Aorta (tissue), 5 donors: ENCODE results near the gene MRRF. TPM values are rescaled to one million over a fixed set of nuclear protein-coding genes. Genes with fewer than 3 reads are reported as not detected.
"Not testable (repeated sequence)": the region's sequence is repeated elsewhere in the genome, so short reads cannot be mapped to it uniquely, and the experiment has no call there.

Experiments
- ATAC-seq: fragments of 200-7000 bp; cut with Tn5 transposase; one replicate; pipeline ENCODE4 v1.9.1; 2022; ENCODE audit warnings: moderate library complexity; ENCODE audit not compliant: low FRiP score
- DNase-seq, 2 donors: peaks; one replicate each; pipeline ENCODE4 v3.0.0-alpha.2; 2020
- H3K27ac ChIP-seq, 2 donors: one replicate each; pipeline ENCODE4 v1.5.1; 2013; ENCODE audit warnings: low read length in 2 of 2, mild to moderate bottlenecking in 2 of 2, moderate library complexity in 2 of 2, control low read depth in 1 of 2, inconsistent platforms in 1 of 2, low read depth in 1 of 2
- H3K27me3 ChIP-seq, 2 donors: one replicate each; pipeline ENCODE4 v1.6.1; 2013; ENCODE audit warnings: control low read depth in 1 of 2, low read length in 1 of 2, mild to moderate bottlenecking in 1 of 2, moderate library complexity in 1 of 2; ENCODE audit not compliant: insufficient read depth in 2 of 2, control insufficient read depth in 1 of 2
- H3K36me3 ChIP-seq, 2 donors: one replicate each; pipeline ENCODE4 v1.6.1; 2013; ENCODE audit warnings: control low read depth in 1 of 2, low read length in 1 of 2, mild to moderate bottlenecking in 1 of 2; ENCODE audit not compliant: insufficient read depth in 2 of 2, control insufficient read depth in 1 of 2
- H3K4me1 ChIP-seq, 2 donors: one replicate each; pipeline ENCODE4 v1.6.1; 2013; ENCODE audit warnings: low read length in 2 of 2, control low read depth in 1 of 2, mild to moderate bottlenecking in 1 of 2, moderate library complexity in 1 of 2; ENCODE audit not compliant: insufficient read depth in 2 of 2, control insufficient read depth in 1 of 2
- H3K4me3 ChIP-seq, 2 donors: one replicate each; pipeline ENCODE4 v1.5.1; 2013; ENCODE audit warnings: low read length in 2 of 2, control low read depth in 1 of 2, mild to moderate bottlenecking in 1 of 2
- H3K9me3 ChIP-seq: one replicate; pipeline ENCODE4 v1.6.1; 2013; ENCODE audit warnings: mild to moderate bottlenecking, low read length; ENCODE audit not compliant: control insufficient read depth
- WGBS, 2 donors: extraction: QIAGEN DNeasy Blood & Tissue Kit; methylation state at CpG; one replicate each; pipeline ENCODE4 v1.1.7; 2013; 5-methylcytosine and 5-hydroxymethylcytosine counted together
- intact Hi-C, 2 donors: fragments of 100-400 bp; cut with DNase I; formaldehyde crosslinking; loops; one replicate each; pipeline versions ENCODE4 v1.14.2 to v1.15.0; 2022
- polyA plus RNA-seq, 2 donors: library from polyadenylated mRNA; stranded (reverse); fragments of 200-250 nt; gene quantifications; one replicate each; pipeline ENCODE4 v1.2.3, GENCODE V29; 2013
- total RNA-seq, 2 donors: library from RNA; stranded (reverse); fragmentation: NEBNext Ultra II Directional; extraction: Animal tissue kit (Norgen Biotek cat#: 25700); gene quantifications; one replicate each; pipeline ENCODE4 v1.2.1, GENCODE V29; 2021
- donor health status: healthy with polysubstance abuse.
- donor health status: Bipolar disorder and iron deficiency.
- donor health status: DM: no; HTN: no; CAD: no.
- donor health status: DM: no; HTN: no; CAD: no.
- donor health status: DM: yes; HTN: yes; CAD: no.

The MRRF gene
- total and polyA plus RNA-seq, 4 donors = 18.7 to 28.7 (median 20.5) TPM

GRCh38 chr9:122314165-122314564 is 49.5 kb downstream of the MRRF start:
- Histone ChIP-seq H3K36me3 (peaks cover 3 to 9% of the 10 kb centered on the region in 2 donors), H3K4me1 (no peaks in the 10 kb centered on the region), H3K9me3 (no peaks in the 10 kb centered on the region), H3K27me3 (no peaks in the 10 kb centered on the region), H3K27ac (no peak overlapping the region), H3K4me3 (no peak overlapping the region)
- DNase-seq = no peak
- intact Hi-C loops = no loop called here
- ATAC-seq = no peak

DNA sequence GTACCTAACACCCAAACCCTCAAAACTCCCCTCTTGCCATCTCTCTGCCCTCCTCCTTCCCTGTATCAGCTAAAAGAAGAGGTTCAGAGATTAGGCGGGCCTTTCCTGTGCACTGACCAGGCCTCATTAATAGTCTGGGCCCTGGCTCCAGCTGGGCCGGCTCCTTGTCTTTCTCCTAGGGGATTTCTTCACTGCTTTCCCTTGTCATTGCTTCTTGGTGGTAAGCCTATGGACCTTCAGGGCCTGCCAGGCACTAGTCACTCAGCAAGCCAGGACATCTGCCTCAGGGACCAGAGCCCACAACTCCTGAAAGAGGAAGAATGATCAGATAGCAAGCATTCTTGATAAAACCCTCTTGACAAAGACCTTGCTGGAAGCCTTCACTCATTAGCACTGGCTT is 50.9 kb downstream of the MRRF start:
- intact Hi-C loops = no loop called here
- ATAC-seq (no peak), DNase-seq (no peak)
- H3K9me3 ChIP-seq = no peaks in the 10 kb centered on the region
- peaks cover 3 to 9% of the 10 kb centered on the region in 2 donors for H3K36me3 ChIP-seq
- 70 to 79% methylated on average over 2 of the region's 2 CpGs for WGBS, 2 donors
- no peaks in the 10 kb centered on the region for H3K27me3 ChIP-seq
- H3K27ac ChIP-seq = no peak overlapping the region
- no peaks in the 10 kb centered on the region for H3K4me1 ChIP-seq
- no peak overlapping the region for H3K4me3 ChIP-seq

DNA sequence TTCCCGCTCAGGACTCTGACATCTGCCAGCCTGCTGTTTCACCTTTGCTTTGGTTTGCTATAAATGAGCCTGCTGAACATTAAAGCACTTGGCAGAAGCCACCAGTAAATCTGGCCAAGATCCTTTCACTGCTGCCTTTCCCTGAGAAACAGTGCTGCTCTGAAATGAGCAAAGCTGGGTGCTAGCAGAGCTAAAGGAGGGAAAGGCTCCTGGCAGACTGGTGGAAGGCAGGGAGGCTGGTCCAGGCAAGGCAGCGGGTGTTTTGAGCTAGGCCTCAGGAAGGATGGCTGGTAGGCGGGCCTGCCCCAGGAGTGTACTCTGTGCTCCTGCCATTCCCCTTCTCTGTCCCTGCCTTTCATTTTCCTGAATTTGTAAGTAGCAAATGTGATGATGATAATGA is 53.6 kb downstream of the MRRF start:
- Histone ChIP-seq H3K27me3 (no peaks in the 10 kb centered on the region), H3K4me1 (no peaks in the 10 kb centered on the region), H3K4me3 (no peak overlapping the region), H3K27ac (peak overlapping the region in 1 of 2 donors; percentile 20), H3K36me3 (peaks cover 6% of the 10 kb centered on the region in 2 donors), H3K9me3 (no peaks in the 10 kb centered on the region)
- intact Hi-C loops = no loop called here
- DNase-seq (no peak), ATAC-seq (no peak)
- 16 to 29% methylated on average over 3 of the region's 3 CpGs for WGBS, 2 donors

DNA sequence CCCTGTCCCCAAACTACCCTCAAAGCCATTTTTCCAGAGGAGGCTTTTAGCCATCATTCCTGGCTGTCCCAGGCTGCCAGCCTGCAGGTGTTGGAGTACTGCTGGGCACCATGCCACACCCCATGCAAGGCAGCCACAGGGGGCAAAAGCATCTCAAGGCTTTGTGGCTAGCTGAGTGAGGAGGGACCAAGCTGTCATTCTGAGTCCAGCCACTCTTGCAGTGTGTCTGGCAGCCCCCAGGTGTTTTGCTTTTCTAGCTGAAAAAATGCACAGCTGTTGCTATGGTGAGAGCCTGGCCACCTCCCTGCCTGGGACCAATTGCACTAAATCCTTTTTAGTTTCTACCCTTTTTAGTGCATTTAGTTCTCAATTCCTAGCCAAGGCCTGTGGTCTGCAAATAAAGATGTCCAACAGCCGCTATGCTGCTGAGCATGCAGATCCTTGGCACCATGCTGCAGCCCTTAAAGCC is 55.8 kb downstream of the MRRF start:
- DNase-seq (no peak), ATAC-seq (no peak)
- Histone ChIP-seq H3K9me3 (no peaks in the 10 kb centered on the region), H3K27me3 (no peaks in the 10 kb centered on the region), H3K4me1 (peaks cover 0 to 1% of the 10 kb centered on the region in 2 donors), H3K4me3 (no peak overlapping the region), H3K27ac (no peak overlapping the region), H3K36me3 (peaks cover 0 to 4% of the 10 kb centered on the region in 2 donors)
- 75 to 86% methylated on average over 1 of the region's 1 CpG for WGBS, 2 donors
- intact Hi-C loops = no loop called here

DNA sequence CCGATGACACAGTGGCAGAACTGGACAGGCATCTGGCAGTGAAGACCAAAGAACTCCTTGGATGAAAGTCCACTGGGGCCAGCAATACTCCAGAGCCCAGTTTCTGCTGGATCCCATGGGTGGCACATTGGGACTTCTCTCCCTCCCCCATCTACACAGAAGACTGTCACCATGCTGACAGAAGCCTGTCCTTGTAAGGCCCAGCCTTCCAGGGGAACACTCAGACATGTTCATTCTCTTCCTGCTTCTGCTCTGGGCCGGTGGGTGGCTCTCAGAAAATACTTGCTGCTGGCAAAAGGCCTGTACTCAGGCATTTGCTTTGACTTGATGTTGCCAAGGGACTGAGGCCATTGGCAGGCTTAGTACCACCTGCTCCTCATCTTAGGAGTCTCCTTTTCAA is 57.9 kb downstream of the MRRF start:
- ATAC-seq (no peak), DNase-seq (no peak)
- H3K27ac ChIP-seq = no peak overlapping the region
- H3K36me3 ChIP-seq = peaks cover 0 to 7% of the 10 kb centered on the region in 2 donors
- no peak overlapping the region for H3K4me3 ChIP-seq
- WGBS, 2 donors = 23 to 29% methylated on average over 2 of the region's 2 CpGs
- H3K9me3 ChIP-seq = no peaks in the 10 kb centered on the region
- intact Hi-C loops = no loop called here
- no peaks in the 10 kb centered on the region for H3K27me3 ChIP-seq
- peaks cover 0 to 2% of the 10 kb centered on the region in 2 donors for H3K4me1 ChIP-seq

GRCh38 chr9:122324665-122325064 is 60.0 kb downstream of the MRRF start:
- H3K27me3 ChIP-seq, H3K27ac ChIP-seq, DNase-seq, H3K9me3 ChIP-seq, H3K36me3 ChIP-seq, H3K4me3 ChIP-seq, intact Hi-C loops, H3K4me1 ChIP-seq, ATAC-seq: not testable (repeated sequence)
- 33 to 54% methylated on average over 1 of the region's 1 CpG for WGBS, 2 donors

GRCh38 chr9:122325124-122325523 is 60.4 kb downstream of the MRRF start:
- WGBS, 2 donors = 0 to 11% methylated on average over 1 of the region's 1 CpG
- H3K36me3 ChIP-seq = peaks cover 0 to 9% of the 10 kb centered on the region in 2 donors

DNA sequence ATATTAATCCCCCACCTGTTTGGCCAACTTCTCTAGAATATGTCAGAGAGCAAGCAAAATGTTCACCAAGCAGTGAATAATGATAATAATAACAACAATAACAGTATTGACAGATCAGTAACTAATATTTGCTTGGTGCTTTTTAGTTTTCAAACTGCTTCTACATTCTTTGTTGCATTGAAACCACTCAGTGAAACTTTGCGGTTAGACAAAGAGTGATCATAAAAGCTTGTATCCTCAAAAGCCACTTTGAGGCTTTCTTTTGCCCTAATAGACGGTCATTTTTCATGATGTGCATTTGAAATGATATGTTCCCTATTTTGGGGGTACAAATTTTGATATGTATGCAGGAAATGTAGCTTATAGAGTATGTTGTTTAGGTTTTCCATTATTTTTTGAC is 62.5 kb downstream of the MRRF start:
- no peaks in the 10 kb centered on the region for H3K27me3 ChIP-seq
- WGBS, 2 donors = 96 to 98% methylated on average over 2 of the region's 2 CpGs
- intact Hi-C loops = no loop called here
- H3K4me1 ChIP-seq = peaks cover 0 to 2% of the 10 kb centered on the region in 2 donors
- no peak for DNase-seq
- no peak overlapping the region for H3K27ac ChIP-seq
- H3K9me3 ChIP-seq = no peaks in the 10 kb centered on the region
- no peak for ATAC-seq
- no peak overlapping the region for H3K4me3 ChIP-seq
- peaks cover 0 to 9% of the 10 kb centered on the region in 2 donors for H3K36me3 ChIP-seq

More at GRCh38 chr9:122325124-122325523, 60.4 kb downstream of the MRRF start:
- H3K27ac ChIP-seq = no peak overlapping the region
- no peak overlapping the region for H3K4me3 ChIP-seq
- H3K9me3 ChIP-seq = no peaks in the 10 kb centered on the region
- DNase-seq (no peak), ATAC-seq (no peak)
- H3K27me3 ChIP-seq = no peaks in the 10 kb centered on the region
- intact Hi-C loops = no loop called here
- peaks cover 0 to 2% of the 10 kb centered on the region in 2 donors for H3K4me1 ChIP-seq

DNA sequence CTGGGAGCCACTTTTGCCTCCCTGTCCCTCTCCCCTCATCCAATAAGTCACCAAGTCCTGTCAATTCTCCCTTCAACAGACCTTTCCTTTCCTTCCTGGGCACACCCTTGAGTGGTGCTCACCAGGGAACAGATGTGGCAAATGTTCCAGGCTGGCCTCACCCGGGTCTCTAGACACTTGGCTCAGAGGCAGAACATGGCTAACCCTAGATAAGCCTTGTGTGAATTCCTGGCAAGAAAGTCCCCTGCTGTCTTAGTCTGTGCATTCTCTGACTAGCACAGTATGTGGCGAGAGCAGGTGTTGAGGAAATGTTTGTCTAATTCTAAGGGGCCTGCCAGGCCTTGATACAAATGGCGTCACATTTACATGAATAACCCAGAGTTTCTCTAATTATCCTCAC is 64.9 kb downstream of the MRRF start:
- H3K4me3 ChIP-seq = no peak overlapping the region
- no peaks in the 10 kb centered on the region for H3K27me3 ChIP-seq
- peaks cover 0 to 4% of the 10 kb centered on the region in 2 donors for H3K36me3 ChIP-seq
- H3K4me1 ChIP-seq = peaks cover 0 to 2% of the 10 kb centered on the region in 2 donors
- no peak overlapping the region for H3K27ac ChIP-seq
- DNase-seq = no peak
- intact Hi-C loops = no loop called here
- ATAC-seq = no peak
- no peaks in the 10 kb centered on the region for H3K9me3 ChIP-seq
- WGBS, 2 donors = 71 to 75% methylated on average over 3 of the region's 3 CpGs
